ENCODE measurements around the gene SERINC5. TPM values are rescaled to one million over a fixed set of nuclear protein-coding genes. Genes with fewer than 3 reads are reported as not detected.

Gene SERINC5
- total RNA-seq, 2 donors from 2014 or later = 134 to 183 TPM

- no peaks in the 10 kb centered on the region for H3K27me3 ChIP-seq (ENCODE audit: control insufficient read depth, insufficient read depth, low read length, poor library complexity, severe bottlenecking)
- no peak overlapping the region for H3K4me3 ChIP-seq (ENCODE audit: low read length)
- no peak overlapping the region for H3K9ac ChIP-seq (ENCODE audit: extremely low read depth, low read length, poor library complexity, severe bottlenecking)
- no peaks in the 10 kb centered on the region for H3K27me3 Mint-ChIP-seq (ENCODE audit: insufficient read depth)
- 93 to 96% methylated on average over 2 of the region's 2 CpGs for WGBS, 2 experiments (ENCODE audit: insufficient coverage in 1 of 2, insufficient read length in 1 of 2)
- no peak overlapping the region for H3K4me3 Mint-ChIP-seq
- no peak for DNase-seq
- H3K36me3 ChIP-seq (ENCODE audit: control insufficient read depth, insufficient read depth, low read length) = peaks cover 91% of the 10 kb centered on the region
- H3K36me3 Mint-ChIP-seq (ENCODE audit: low read depth) = peaks cover 79% of the 10 kb centered on the region
- H3K27ac Mint-ChIP-seq = peak overlapping the region; percentile 55
- H3K9me3 Mint-ChIP-seq = no peaks in the 10 kb centered on the region
- H3K27ac ChIP-seq (ENCODE audit: low read depth, low read length) = no peak overlapping the region
- H3K4me1 Mint-ChIP-seq = peaks cover 29% of the 10 kb centered on the region
- TF ChIP-seq CTCF (conservative IDR thresholded peaks at IDR 0.05) = no peak
- no peaks in the 10 kb centered on the region for H3K4me1 ChIP-seq (ENCODE audit: control insufficient read depth, insufficient read depth, low read length)
- H3K9me3 ChIP-seq (ENCODE audit: control insufficient read depth, low read length) = no peaks in the 10 kb centered on the region
Observed at GRCh38 chr5:80170117-80170535, 85.7 kb downstream of the SERINC5 start.

GRCh38 chr5:80168388-80169028 lies 87.3 kb downstream of the SERINC5 start:
- no peak overlapping the region for H3K4me3 ChIP-seq (ENCODE audit: low read length)
- no peak overlapping the region for H3K9ac ChIP-seq (ENCODE audit: extremely low read depth, low read length, poor library complexity, severe bottlenecking)
- DNase-seq = no peak
- no peak overlapping the region for H3K27ac Mint-ChIP-seq
- H3K27me3 Mint-ChIP-seq (ENCODE audit: insufficient read depth) = no peaks in the 10 kb centered on the region
- no peak for TF ChIP-seq CTCF (conservative IDR thresholded peaks at IDR 0.05)
- H3K36me3 Mint-ChIP-seq (ENCODE audit: low read depth) = peaks cover 80% of the 10 kb centered on the region
- H3K9me3 ChIP-seq (ENCODE audit: control insufficient read depth, low read length) = peaks cover 10% of the 10 kb centered on the region
- H3K27me3 ChIP-seq (ENCODE audit: control insufficient read depth, insufficient read depth, low read length, poor library complexity, severe bottlenecking) = no peaks in the 10 kb centered on the region
- 96 to 97% methylated on average over 7 to 8 of the region's 8 CpGs for WGBS, 2 experiments (ENCODE audit: insufficient coverage in 1 of 2, insufficient read length in 1 of 2)
- peaks cover 91% of the 10 kb centered on the region for H3K36me3 ChIP-seq (ENCODE audit: control insufficient read depth, insufficient read depth, low read length)
- no peak overlapping the region for H3K27ac ChIP-seq (ENCODE audit: low read depth, low read length)
- H3K4me1 ChIP-seq (ENCODE audit: control insufficient read depth, insufficient read depth, low read length) = no peaks in the 10 kb centered on the region
- peaks cover 20% of the 10 kb centered on the region for H3K4me1 Mint-ChIP-seq
- no peaks in the 10 kb centered on the region for H3K9me3 Mint-ChIP-seq
- no peak overlapping the region for H3K4me3 Mint-ChIP-seq

GRCh38 chr5:80165452-80165851 lies 90.4 kb downstream of the SERINC5 start:
- peaks cover 87% of the 10 kb centered on the region for H3K36me3 Mint-ChIP-seq (ENCODE audit: low read depth)
- no peak for TF ChIP-seq CTCF (conservative IDR thresholded peaks at IDR 0.05)
- H3K4me3 ChIP-seq (ENCODE audit: low read length) = no peak overlapping the region
- peaks cover 16% of the 10 kb centered on the region for H3K9me3 Mint-ChIP-seq
- DNase-seq = no peak
- peaks cover 20% of the 10 kb centered on the region for H3K4me1 Mint-ChIP-seq
- H3K4me3 Mint-ChIP-seq = no peak overlapping the region
- H3K9me3 ChIP-seq (ENCODE audit: control insufficient read depth, low read length) = peaks cover 32% of the 10 kb centered on the region
- no peaks in the 10 kb centered on the region for H3K4me1 ChIP-seq (ENCODE audit: control insufficient read depth, insufficient read depth, low read length)
- WGBS, 2 experiments (ENCODE audit: insufficient coverage in 1 of 2, insufficient read length in 1 of 2) = 77 to 82% methylated on average over 2 to 3 of the region's 3 CpGs
- H3K27me3 ChIP-seq (ENCODE audit: control insufficient read depth, insufficient read depth, low read length, poor library complexity, severe bottlenecking) = no peaks in the 10 kb centered on the region
- no peak overlapping the region for H3K27ac Mint-ChIP-seq
- no peak overlapping the region for H3K9ac ChIP-seq (ENCODE audit: extremely low read depth, low read length, poor library complexity, severe bottlenecking)
- no peak overlapping the region for H3K27ac ChIP-seq (ENCODE audit: low read depth, low read length)
- no peaks in the 10 kb centered on the region for H3K27me3 Mint-ChIP-seq (ENCODE audit: insufficient read depth)
- peaks cover 98% of the 10 kb centered on the region for H3K36me3 ChIP-seq (ENCODE audit: control insufficient read depth, insufficient read depth, low read length)

Data from endodermal cell (in vitro differentiated cells).